Naive thymus-derived CD4-positive, alpha-beta T cell (primary cell): ENCODE data around the gene LGALS16. TPM values are rescaled to one million over a fixed set of nuclear protein-coding genes. Genes with fewer than 3 reads are reported as not detected.
"Not testable (repeated sequence)": the region's sequence is repeated elsewhere in the genome, so short reads cannot be mapped to it uniquely, and the experiment has no call there.

Experiments
- ATAC-seq: fragments of 150-1000 bp; cut with Tn5 transposase; 2 replicates; pipeline ENCODE4 v1.10.0; 2021; ENCODE audit warnings: mild to moderate bottlenecking, moderate library complexity
- CTCF ChIA-PET: fragments of 350-600 bp; sonication (Branson Sonifier 250); formaldehyde crosslinking; loops from one replicate; lab custom pipeline; 2021; ENCODE audit warnings: antibody characterized with exemption; lab: Charles Lee
- POLR2A ChIA-PET: fragments of 350-600 bp; sonication (Branson Sonifier 250); formaldehyde crosslinking; loops from one replicate; lab custom pipeline; 2021; ENCODE audit warnings: antibody characterized with exemption, inconsistent platforms; lab: Charles Lee
- DNase-seq, 9 donors: peaks; one replicate each; pipeline versions ENCODE4 v3.0.0 to v3.0.0-alpha.2; 2020 to 2022; ENCODE audit warnings: mixed read lengths in 1 of 9
- H3K27ac ChIP-seq: one replicate; pipeline ENCODE4 v1.7.0; 2013; ENCODE audit warnings: mild to moderate bottlenecking, low read depth, low read length, moderate library complexity
- H3K27me3 ChIP-seq, 2 donors: one replicate each; pipeline ENCODE4 v1.7.0; 2013; ENCODE audit warnings: low read length in 2 of 2, mild to moderate bottlenecking in 2 of 2, moderate library complexity in 2 of 2; ENCODE audit not compliant: control insufficient read depth in 2 of 2, insufficient read depth in 2 of 2
- H3K36me3 ChIP-seq, 3 experiments: 1 replicate in 2 of 3; 2 replicates in 1 of 3; pipeline ENCODE4 v1.7.0; 2013; ENCODE audit warnings: low read length in 3 of 3, mild to moderate bottlenecking in 3 of 3, moderate library complexity in 1 of 3; ENCODE audit not compliant: insufficient read depth in 3 of 3, control insufficient read depth in 2 of 3
- H3K4me1 ChIP-seq, 2 donors: one replicate each; pipeline ENCODE4 v1.7.0; 2013; ENCODE audit warnings: low read length in 2 of 2, mild to moderate bottlenecking in 2 of 2, moderate library complexity in 1 of 2; ENCODE audit not compliant: control insufficient read depth in 2 of 2, insufficient read depth in 2 of 2
- H3K4me3 ChIP-seq: 2 replicates; pipeline ENCODE4 v1.7.0; 2013; ENCODE audit warnings: mild to moderate bottlenecking, low read length
- H3K9me3 ChIP-seq, 3 experiments: 1 replicate in 2 of 3; 2 replicates in 1 of 3; pipeline ENCODE4 v1.7.0; 2013; ENCODE audit warnings: low read length in 3 of 3; ENCODE audit not compliant: control insufficient read depth in 2 of 3
- H3K27ac Mint-ChIP-seq, 9 donors: one replicate each; pipeline ENCODE4 v1.8.0; 2020 to 2022; ENCODE audit warnings: mixed read lengths in 9 of 9, mild to moderate bottlenecking in 8 of 9, moderate library complexity in 5 of 9, inconsistent platforms in 2 of 9
- H3K27me3 Mint-ChIP-seq, 5 donors: one replicate each; pipeline ENCODE4 v1.8.0; 2021 to 2022; ENCODE audit warnings: mixed read lengths in 5 of 5, mild to moderate bottlenecking in 1 of 5
- H3K36me3 Mint-ChIP-seq, 5 donors: one replicate each; pipeline ENCODE4 v1.8.0; 2020 to 2022; ENCODE audit warnings: mixed read lengths in 5 of 5, mild to moderate bottlenecking in 3 of 5, inconsistent platforms in 1 of 5
- H3K4me1 Mint-ChIP-seq, 7 donors: one replicate each; pipeline ENCODE4 v1.8.0; 2020 to 2022; ENCODE audit warnings: mixed read lengths in 7 of 7, mild to moderate bottlenecking in 3 of 7, inconsistent platforms in 1 of 7
- H3K4me3 Mint-ChIP-seq, 10 donors: one replicate each; pipeline ENCODE4 v1.8.0; 2020 to 2022; ENCODE audit warnings: mild to moderate bottlenecking in 10 of 10, mixed read lengths in 10 of 10, moderate library complexity in 6 of 10, inconsistent platforms in 2 of 10
- H3K9me3 Mint-ChIP-seq, 11 donors: one replicate each; pipeline ENCODE4 v1.8.0; 2020 to 2022; ENCODE audit warnings: mixed read lengths in 11 of 11, mild to moderate bottlenecking in 4 of 11, inconsistent platforms in 1 of 11, moderate library complexity in 1 of 11
- intact Hi-C, 2 donors: fragments of 100-400 bp; cut with micrococcal nuclease; formaldehyde crosslinking; loops; one replicate each; pipeline ENCODE4 v1.15.1; 2023
- polyA plus RNA-seq, 2 donors: library from polyadenylated mRNA; unstranded; fragments of 300-500 nt; fragmentation: Illumina TruSeq; gene quantifications; one replicate each; pipeline ENCODE4 v1.2.3, GENCODE V29; 2021
- total RNA-seq, 6 experiments: library from RNA in 5 of 6; stranded (reverse) in 5 of 6; gene quantifications; 1 replicate in 5 of 6; 2 replicates in 1 of 6; pipeline ENCODE4 v1.2.3 and lab custom pipeline; 2021 to 2026

The LGALS16 gene
- total and polyA plus RNA-seq, 7 experiments from 2014 or later: not detected

DNA sequence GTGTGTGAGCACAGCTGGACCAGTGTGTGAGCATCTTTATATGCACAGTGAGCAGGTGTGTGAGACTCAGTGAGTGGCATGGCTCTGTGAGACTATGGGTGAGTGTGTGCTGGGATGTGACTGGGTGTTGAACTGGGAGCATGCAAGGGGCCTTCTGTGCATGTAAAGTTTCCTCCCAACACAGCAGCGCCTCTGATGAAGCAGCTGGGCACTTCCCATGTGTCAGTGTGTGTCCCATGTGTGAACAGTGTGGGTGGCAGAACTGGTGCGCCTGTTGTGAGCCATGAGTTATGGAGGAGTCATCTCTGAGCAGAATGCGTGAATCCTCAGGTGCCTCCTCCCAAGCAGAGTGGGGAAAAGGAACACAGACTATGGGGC lies 24.1 kb downstream of the LGALS16 start:
- Mint-ChIP-seq H3K4me3 (peak overlapping the region; percentile 80 to 92 (median 84)), H3K27me3 (no peaks in the 10 kb centered on the region), H3K4me1 (peaks cover 22 to 61% (median 46%) of the 10 kb centered on the region in 7 donors), H3K27ac (peak overlapping the region; percentile 83 to 97 (median 92)), H3K36me3 (peaks cover 0 to 6% (median 4%) of the 10 kb centered on the region in 5 donors), H3K9me3 (peaks cover 0 to 2% (median 0%) of the 10 kb centered on the region in 11 donors)
- Histone ChIP-seq H3K27me3 (no peaks in the 10 kb centered on the region), H3K9me3 (no peaks in the 10 kb centered on the region), H3K4me3 (peak overlapping the region; percentile 43), H3K4me1 (peaks cover 15 to 32% of the 10 kb centered on the region in 2 donors), H3K36me3 (no peaks in the 10 kb centered on the region), H3K27ac (peak overlapping the region; percentile 50)
- ATAC-seq (peak; percentile 24), DNase-seq (peak in 1 of 9 donors; percentile 37)
- POLR2A ChIA-PET: no interaction called here
- CTCF ChIA-PET: no interaction called here
- intact Hi-C loops: loop anchor here (2.0 to 5.0 kb wide), 3 partner anchors 85 to 165 kb away; no protein-coding TSS in a partner anchor

GRCh38 chr19:39680593-39680992 lies 24.9 kb downstream of the LGALS16 start:
- H3K36me3 ChIP-seq: no peaks in the 10 kb centered on the region
- Mint-ChIP-seq H3K9me3 (peaks cover 0 to 2% (median 0%) of the 10 kb centered on the region in 11 donors), H3K27me3 (no peaks in the 10 kb centered on the region), H3K36me3 (peaks cover 0 to 7% (median 4%) of the 10 kb centered on the region in 5 donors), H3K4me3 (peak overlapping the region in 2 of 10 donors; percentile 12 to 88), H3K27ac (peak overlapping the region in 6 of 9 donors; percentile 18 to 97 (median 92)), H3K4me1 (peaks cover 22 to 58% (median 44%) of the 10 kb centered on the region in 7 donors)
- no peak for ATAC-seq
- H3K27ac ChIP-seq: no peak overlapping the region
- no peaks in the 10 kb centered on the region for H3K9me3 ChIP-seq
- H3K27me3 ChIP-seq: no peaks in the 10 kb centered on the region
- DNase-seq: no peak
- CTCF ChIA-PET: no interaction called here
- intact Hi-C loops: no loop called here
- POLR2A ChIA-PET: no interaction called here
- H3K4me1 ChIP-seq: peaks cover 15 to 32% of the 10 kb centered on the region in 2 donors
- no peak overlapping the region for H3K4me3 ChIP-seq

GRCh38 chr19:39681416-39681815 lies 25.7 kb downstream of the LGALS16 start:
- Histone ChIP-seq H3K27ac (no peak overlapping the region), H3K4me3 (no peak overlapping the region), H3K9me3 (no peaks in the 10 kb centered on the region), H3K4me1 (peaks cover 15 to 34% of the 10 kb centered on the region in 2 donors), H3K27me3 (no peaks in the 10 kb centered on the region), H3K36me3 (no peaks in the 10 kb centered on the region)
- intact Hi-C loops: no loop called here
- Mint-ChIP-seq H3K9me3 (peaks cover 0 to 4% (median 0%) of the 10 kb centered on the region in 11 donors), H3K36me3 (peaks cover 0 to 13% (median 11%) of the 10 kb centered on the region in 5 donors), H3K27ac (peak overlapping the region in 1 of 9 donors; percentile 46), H3K27me3 (peaks cover 0 to 6% (median 0%) of the 10 kb centered on the region in 5 donors), H3K4me3 (no peak overlapping the region), H3K4me1 (peaks cover 25 to 60% (median 41%) of the 10 kb centered on the region in 7 donors)
- ChIA-PET CTCF (no interaction called here), POLR2A (interaction anchor here (0.7 kb wide), 1 partner anchor 246 kb away, joined by 3 read pairs; the partner anchor contains the start of gene RPS16)
- DNase-seq (no peak), ATAC-seq (no peak)

DNA sequence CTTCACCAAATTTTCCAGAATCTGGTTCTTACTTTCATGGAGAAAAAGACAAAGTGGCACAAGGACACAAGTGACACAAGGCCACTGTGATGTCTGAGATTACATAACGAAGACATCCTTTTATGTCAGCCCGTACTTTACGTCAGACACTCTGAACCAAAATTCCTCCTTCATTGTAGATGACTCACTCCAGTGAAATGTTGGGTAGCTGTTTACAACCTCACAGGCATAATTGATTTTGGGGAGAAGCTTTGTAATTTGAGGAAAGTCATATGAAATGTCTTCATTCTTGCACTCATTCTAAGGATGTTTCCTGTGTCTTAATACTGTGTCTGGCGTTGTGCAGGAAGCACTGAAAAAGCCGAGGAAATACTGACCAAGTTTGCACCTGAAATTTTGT lies 28.6 kb downstream of the LGALS16 start:
- H3K27me3 Mint-ChIP-seq: peaks cover 0 to 7% (median 0%) of the 10 kb centered on the region in 5 donors
- ChIA-PET POLR2A (no interaction called here), CTCF (no interaction called here)
- ATAC-seq: no peak
- H3K27ac Mint-ChIP-seq: peak overlapping the region in 1 of 9 donors; percentile 13
- H3K36me3 Mint-ChIP-seq: peaks cover 4 to 19% (median 16%) of the 10 kb centered on the region in 5 donors
- H3K4me1 Mint-ChIP-seq: peaks cover 10 to 43% (median 26%) of the 10 kb centered on the region in 7 donors
- Histone ChIP-seq H3K27ac (no peak overlapping the region), H3K4me1 (peaks cover 7 to 17% of the 10 kb centered on the region in 2 donors), H3K36me3 (no peaks in the 10 kb centered on the region), H3K27me3 (no peaks in the 10 kb centered on the region), H3K4me3 (no peak overlapping the region), H3K9me3 (no peaks in the 10 kb centered on the region)
- intact Hi-C loops: no loop called here
- H3K9me3 Mint-ChIP-seq: peaks cover 0 to 12% (median 4%) of the 10 kb centered on the region in 11 donors
- H3K4me3 Mint-ChIP-seq: no peak overlapping the region
- no peak for DNase-seq

GRCh38 chr19:39686739-39687138 lies 31.0 kb downstream of the LGALS16 start:
- H3K27me3 Mint-ChIP-seq: peaks cover 0 to 10% (median 5%) of the 10 kb centered on the region in 5 donors
- ChIA-PET POLR2A (interaction anchor here (1.2 kb wide), 1 partner anchor 46 kb away, joined by 3 read pairs; no protein-coding TSS in a partner anchor), CTCF (no interaction called here)
- DNase-seq: no peak
- no peaks in the 10 kb centered on the region for H3K27me3 ChIP-seq
- no peak overlapping the region for H3K27ac Mint-ChIP-seq
- peaks cover 1 to 19% (median 5%) of the 10 kb centered on the region in 11 donors for H3K9me3 Mint-ChIP-seq
- peaks cover 0 to 21% (median 10%) of the 10 kb centered on the region in 7 donors for H3K4me1 Mint-ChIP-seq
- peaks cover 6 to 19% (median 16%) of the 10 kb centered on the region in 5 donors for H3K36me3 Mint-ChIP-seq
- H3K4me3 Mint-ChIP-seq: no peak overlapping the region
- intact Hi-C loops: no loop called here
- no peak overlapping the region for H3K27ac ChIP-seq
- ATAC-seq: no peak
- H3K4me3 ChIP-seq: no peak overlapping the region
- peaks cover 0 to 6% of the 10 kb centered on the region in 2 donors for H3K4me1 ChIP-seq
- no peaks in the 10 kb centered on the region for H3K9me3 ChIP-seq
- no peaks in the 10 kb centered on the region for H3K36me3 ChIP-seq

- H3K27ac Mint-ChIP-seq, intact Hi-C loops, H3K36me3 ChIP-seq, H3K4me3 Mint-ChIP-seq, H3K9me3 ChIP-seq, CTCF ChIA-PET, H3K27me3 ChIP-seq, H3K27ac ChIP-seq, H3K4me3 ChIP-seq, ATAC-seq, POLR2A ChIA-PET, H3K4me1 ChIP-seq, DNase-seq: not testable (repeated sequence)
- Mint-ChIP-seq H3K4me1 (peaks cover 0 to 16% (median 12%) of the 10 kb centered on the region in 7 donors), H3K9me3 (peaks cover 1 to 19% (median 5%) of the 10 kb centered on the region in 11 donors), H3K36me3 (peaks cover 6 to 18% (median 11%) of the 10 kb centered on the region in 5 donors), H3K27me3 (peaks cover 0 to 15% (median 5%) of the 10 kb centered on the region in 5 donors)
Observed at GRCh38 chr19:39688637-39689036, 32.9 kb downstream of the LGALS16 start.
